Breast epithelium (tissue), 3 donors: ENCODE results near the gene XDH.

Source experiments
- POLR2A ChIP-seq: fragments of 450-650 bp; IDR thresholded peaks from one replicate; pipeline ENCODE4 v1.6.1; 2016; ENCODE audit warnings: antibody characterized with exemption, mild to moderate bottlenecking, moderate library complexity
- TF ChIP-seq, protein P1 (sequence below), 3 donors: fragments of 450-650 bp; IDR thresholded peaks; one replicate each; pipeline ENCODE4 v1.5.1; 2016 to 2017; ENCODE audit warnings: antibody characterized with exemption in 3 of 3, mild to moderate bottlenecking in 3 of 3, moderate library complexity in 3 of 3

DNA sequence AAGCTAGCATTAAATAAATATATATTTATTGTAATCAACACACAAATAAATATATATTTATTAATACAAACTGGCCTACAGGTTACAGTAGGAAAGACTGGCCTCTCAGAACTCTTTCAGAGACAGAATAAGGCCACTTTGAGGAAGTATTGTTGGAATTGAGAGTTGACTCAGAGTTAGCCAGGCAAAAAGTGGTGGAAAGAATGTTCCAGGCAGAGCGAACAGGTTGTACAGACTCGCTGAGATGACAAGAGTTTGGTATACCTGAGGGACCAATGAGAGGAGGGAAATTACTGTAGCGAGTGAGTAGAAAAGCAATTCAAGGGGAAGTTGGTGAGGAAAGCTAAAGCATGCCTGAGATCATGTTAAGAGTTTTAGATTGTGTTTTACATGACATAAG, 19.0 kb upstream of the XDH start:
- no peak for TF ChIP-seq POLR2A
- TF ChIP-seq, protein P1, sequence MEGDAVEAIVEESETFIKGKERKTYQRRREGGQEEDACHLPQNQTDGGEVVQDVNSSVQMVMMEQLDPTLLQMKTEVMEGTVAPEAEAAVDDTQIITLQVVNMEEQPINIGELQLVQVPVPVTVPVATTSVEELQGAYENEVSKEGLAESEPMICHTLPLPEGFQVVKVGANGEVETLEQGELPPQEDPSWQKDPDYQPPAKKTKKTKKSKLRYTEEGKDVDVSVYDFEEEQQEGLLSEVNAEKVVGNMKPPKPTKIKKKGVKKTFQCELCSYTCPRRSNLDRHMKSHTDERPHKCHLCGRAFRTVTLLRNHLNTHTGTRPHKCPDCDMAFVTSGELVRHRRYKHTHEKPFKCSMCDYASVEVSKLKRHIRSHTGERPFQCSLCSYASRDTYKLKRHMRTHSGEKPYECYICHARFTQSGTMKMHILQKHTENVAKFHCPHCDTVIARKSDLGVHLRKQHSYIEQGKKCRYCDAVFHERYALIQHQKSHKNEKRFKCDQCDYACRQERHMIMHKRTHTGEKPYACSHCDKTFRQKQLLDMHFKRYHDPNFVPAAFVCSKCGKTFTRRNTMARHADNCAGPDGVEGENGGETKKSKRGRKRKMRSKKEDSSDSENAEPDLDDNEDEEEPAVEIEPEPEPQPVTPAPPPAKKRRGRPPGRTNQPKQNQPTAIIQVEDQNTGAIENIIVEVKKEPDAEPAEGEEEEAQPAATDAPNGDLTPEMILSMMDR (IDR thresholded peaks at IDR 0.05) = no peak
